MCF 10A (cell line): ENCODE measurements around the gene SMCO2. TPM values are rescaled to one million over a fixed set of nuclear protein-coding genes. Genes with fewer than 3 reads are reported as not detected.

Source experiments
- BruUV-seq: library from RNA; stranded (reverse); fragments of 400-500 nt; replicated peaks from 2 replicates; lab custom pipeline; 2021; lab: Mats Ljungman, UMichigan
- CTCF ChIA-PET: fragments of 300-600 bp; sonication (Branson Sonifier 250); formaldehyde crosslinking; extraction: SDS; loops from one replicate; lab custom pipeline; 2021; ENCODE audit warnings: antibody characterized with exemption, inconsistent platforms; lab: Yijun Ruan, JAX
- POLR2A ChIA-PET: fragments of 300-600, 350-650 bp; sonication (Branson Sonifier 250); formaldehyde crosslinking; extraction: SDS; loops from one replicate; lab custom pipeline; 2020; ENCODE audit warnings: antibody characterized with exemption, inconsistent platforms; lab: Yijun Ruan, JAX
- DNase-seq: peaks from one replicate; pipeline ENCODE4 v3.0.0-alpha.2; 2018; ENCODE audit not compliant: unreplicated experiment
- H3K27ac Mint-ChIP-seq: one replicate; pipeline ENCODE4 v1.8.0; 2022; ENCODE audit warnings: mild to moderate bottlenecking, low read depth, mixed read lengths; ENCODE audit not compliant: unreplicated experiment
- H3K27me3 Mint-ChIP-seq: one replicate; pipeline ENCODE4 v1.8.0; 2022; ENCODE audit warnings: mixed read lengths; ENCODE audit not compliant: insufficient read depth, unreplicated experiment
- H3K36me3 Mint-ChIP-seq: one replicate; pipeline ENCODE4 v1.8.0; 2022; ENCODE audit warnings: mild to moderate bottlenecking, moderate library complexity, mixed read lengths; ENCODE audit not compliant: insufficient read depth, unreplicated experiment
- H3K4me1 Mint-ChIP-seq: one replicate; pipeline ENCODE4 v1.8.0; 2022; ENCODE audit warnings: mixed read lengths; ENCODE audit not compliant: insufficient read depth, unreplicated experiment
- H3K4me3 Mint-ChIP-seq: one replicate; pipeline ENCODE4 v1.8.0; 2022; ENCODE audit warnings: mild to moderate bottlenecking, moderate library complexity, mixed read lengths; ENCODE audit not compliant: unreplicated experiment
- H3K9me3 Mint-ChIP-seq: one replicate; pipeline ENCODE4 v1.8.0; 2022; ENCODE audit warnings: mixed read lengths; ENCODE audit not compliant: unreplicated experiment
- intact Hi-C: fragments of 100-400 bp; cut with micrococcal nuclease; formaldehyde crosslinking; loops from 2 replicates; pipeline ENCODE4 v1.14.1; 2022
- total RNA-seq: library from RNA; stranded (reverse); gene quantifications from 2 replicates; pipeline ENCODE4 v1.2.3, GENCODE V29; 2022
- TF ChIP-seq, protein P1 (sequence below): fragments of 200-600 bp; IDR thresholded peaks from one replicate; pipeline ENCODE4 v1.8.0; 2022; ENCODE audit warnings: antibody characterized with exemption, mild to moderate bottlenecking; ENCODE audit not compliant: unreplicated experiment

The SMCO2 gene
- total RNA-seq, 1 experiment from 2014 or later = not detected

GRCh38 chr12:27460471-27460978 is 14.0 kb downstream of the SMCO2 start:
- no peaks in the 10 kb centered on the region for H3K9me3 Mint-ChIP-seq

GRCh38 chr12:27462151-27462694 is 15.7 kb downstream of the SMCO2 start:
- no peak for DNase-seq
- H3K9me3 Mint-ChIP-seq = no peaks in the 10 kb centered on the region
- H3K4me3 Mint-ChIP-seq = no peak overlapping the region
- no peak overlapping the region for H3K27ac Mint-ChIP-seq
- peaks cover 4% of the 10 kb centered on the region for H3K36me3 Mint-ChIP-seq
- CTCF ChIA-PET = interaction anchor here (0.9 to 1.1 kb wide), 2 partner anchors 26 to 63 kb away, joined by 3 read pairs; no protein-coding TSS in a partner anchor
- H3K27me3 Mint-ChIP-seq = no peaks in the 10 kb centered on the region
- BruUV-seq = no TSS peak
- POLR2A ChIA-PET = interaction anchor here (0.7 kb wide), 1 partner anchor 29 kb away, joined by 3 read pairs; no protein-coding TSS in a partner anchor
- intact Hi-C loops = no loop called here
- TF ChIP-seq, protein P1, sequence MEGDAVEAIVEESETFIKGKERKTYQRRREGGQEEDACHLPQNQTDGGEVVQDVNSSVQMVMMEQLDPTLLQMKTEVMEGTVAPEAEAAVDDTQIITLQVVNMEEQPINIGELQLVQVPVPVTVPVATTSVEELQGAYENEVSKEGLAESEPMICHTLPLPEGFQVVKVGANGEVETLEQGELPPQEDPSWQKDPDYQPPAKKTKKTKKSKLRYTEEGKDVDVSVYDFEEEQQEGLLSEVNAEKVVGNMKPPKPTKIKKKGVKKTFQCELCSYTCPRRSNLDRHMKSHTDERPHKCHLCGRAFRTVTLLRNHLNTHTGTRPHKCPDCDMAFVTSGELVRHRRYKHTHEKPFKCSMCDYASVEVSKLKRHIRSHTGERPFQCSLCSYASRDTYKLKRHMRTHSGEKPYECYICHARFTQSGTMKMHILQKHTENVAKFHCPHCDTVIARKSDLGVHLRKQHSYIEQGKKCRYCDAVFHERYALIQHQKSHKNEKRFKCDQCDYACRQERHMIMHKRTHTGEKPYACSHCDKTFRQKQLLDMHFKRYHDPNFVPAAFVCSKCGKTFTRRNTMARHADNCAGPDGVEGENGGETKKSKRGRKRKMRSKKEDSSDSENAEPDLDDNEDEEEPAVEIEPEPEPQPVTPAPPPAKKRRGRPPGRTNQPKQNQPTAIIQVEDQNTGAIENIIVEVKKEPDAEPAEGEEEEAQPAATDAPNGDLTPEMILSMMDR = no peak
- peaks cover 6% of the 10 kb centered on the region for H3K4me1 Mint-ChIP-seq

More at GRCh38 chr12:27460471-27460978, 14.0 kb downstream of the SMCO2 start:
- no peaks in the 10 kb centered on the region for H3K27me3 Mint-ChIP-seq
- ChIA-PET POLR2A (interaction anchor here (0.9 to 1.0 kb wide), 2 partner anchors 56 to 90 kb away, joined by 3 read pairs; no protein-coding TSS in a partner anchor), CTCF (interaction anchor here (0.7 to 1.5 kb wide), 5 partner anchors 9 to 132 kb away, joined by 3 to 4 read pairs (median 3); partner anchors contain the start of gene PPFIBP1)
- H3K36me3 Mint-ChIP-seq = peaks cover 4% of the 10 kb centered on the region
- TF ChIP-seq, protein P1 = no peak
- no peak overlapping the region for H3K27ac Mint-ChIP-seq
- peak; percentile 11 for DNase-seq
- no peak overlapping the region for H3K4me3 Mint-ChIP-seq
- H3K4me1 Mint-ChIP-seq = peaks cover 6% of the 10 kb centered on the region
- no TSS peak for BruUV-seq
- intact Hi-C loops = no loop called here

DNA sequence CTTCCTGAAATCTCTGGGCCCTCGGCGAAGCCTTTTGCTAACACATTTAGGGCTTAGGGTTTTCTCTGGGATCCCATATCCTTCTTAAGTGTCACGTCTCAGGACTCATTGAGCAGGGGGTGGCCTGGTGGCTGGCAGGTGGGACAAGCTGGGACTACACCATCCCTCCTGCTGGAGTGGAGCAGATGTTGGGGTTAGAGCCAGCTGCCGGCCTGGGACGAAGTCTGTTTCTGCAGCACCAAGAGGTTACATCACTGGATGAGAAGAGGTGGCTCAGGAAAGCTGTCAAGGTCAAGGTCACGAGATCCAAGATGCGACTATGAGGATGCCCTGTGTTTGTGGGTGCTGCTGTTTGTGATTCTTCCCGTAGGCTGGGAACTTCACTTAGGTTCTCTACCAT is 16.3 kb downstream of the SMCO2 start:
- CTCF ChIA-PET = interaction anchor here (0.9 kb wide), 1 partner anchor 27 kb away, joined by 3 read pairs; no protein-coding TSS in a partner anchor
- peaks cover 4% of the 10 kb centered on the region for H3K36me3 Mint-ChIP-seq
- intact Hi-C loops = no loop called here
- H3K4me1 Mint-ChIP-seq = peaks cover 6% of the 10 kb centered on the region
- no peaks in the 10 kb centered on the region for H3K27me3 Mint-ChIP-seq
- no peaks in the 10 kb centered on the region for H3K9me3 Mint-ChIP-seq
- BruUV-seq = no TSS peak
- H3K27ac Mint-ChIP-seq = no peak overlapping the region
- POLR2A ChIA-PET = no interaction called here
- no peak for DNase-seq
- no peak overlapping the region for H3K4me3 Mint-ChIP-seq
- TF ChIP-seq, protein P1 = no peak

GRCh38 chr12:27463511-27464219 is 17.1 kb downstream of the SMCO2 start:
- TF ChIP-seq, protein P1 = no peak
- ChIA-PET POLR2A (no interaction called here), CTCF (interaction anchor here (0.6 to 2.4 kb wide), 4 partner anchors 13 to 172 kb away, joined by 3 to 10 read pairs (median 4); no protein-coding TSS in a partner anchor)

More at GRCh38 chr12:27463511-27464219, 17.1 kb downstream of the SMCO2 start:
- no peak for DNase-seq
- intact Hi-C loops = no loop called here
- Mint-ChIP-seq H3K4me3 (no peak overlapping the region), H3K27ac (no peak overlapping the region), H3K9me3 (no peaks in the 10 kb centered on the region), H3K27me3 (no peaks in the 10 kb centered on the region), H3K4me1 (peaks cover 6% of the 10 kb centered on the region), H3K36me3 (peaks cover 4% of the 10 kb centered on the region)
- BruUV-seq = no TSS peak
